Stimulated activated naive CD4-positive, alpha-beta T cell treated with Interleukin-2 at 50 U/mL for 16 hours (primary cell): Measurements from ENCODE around the gene OSBP2.

Experiments
- DNase-seq: peaks from one replicate; lab custom pipeline; 2025; lab: John Stamatoyannopoulos, UW

OSBP2 gene

GRCh38 chr22:30847583-30847982 lies 152.9 kb downstream of the OSBP2 start:
- DNase-seq: no peak

GRCh38 chr22:30855266-30855665 lies 160.6 kb downstream of the OSBP2 start:
- no peak for DNase-seq

- no peak for DNase-seq
These were observed 161.2 kb downstream of the OSBP2 start for GRCh38 chr22:30855677-30856518.

- no peak for DNase-seq
These were observed 162.2 kb downstream of the OSBP2 start for GRCh38 chr22:30856741-30857502.

DNA sequence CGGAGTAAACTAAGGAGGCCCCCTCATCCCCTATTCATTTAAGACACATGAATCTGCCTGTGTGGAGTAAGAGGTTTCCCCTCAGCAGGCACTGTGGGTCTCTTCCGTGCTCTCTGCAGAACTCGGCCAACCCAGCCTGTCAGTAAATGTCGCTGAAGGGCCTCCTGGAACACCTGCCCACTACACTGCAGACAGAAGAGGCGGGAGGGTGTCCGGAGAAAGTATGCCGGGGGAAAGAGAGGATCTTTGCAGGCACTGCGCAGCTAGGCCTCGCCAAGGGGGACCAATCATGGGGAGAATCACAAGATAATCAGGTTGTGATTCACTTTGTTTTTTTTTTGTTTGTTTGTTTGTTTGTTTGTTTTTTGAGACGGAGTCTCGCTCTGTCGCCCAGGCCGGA lies 163.1 kb downstream of the OSBP2 start:
- DNase-seq: no peak

DNA sequence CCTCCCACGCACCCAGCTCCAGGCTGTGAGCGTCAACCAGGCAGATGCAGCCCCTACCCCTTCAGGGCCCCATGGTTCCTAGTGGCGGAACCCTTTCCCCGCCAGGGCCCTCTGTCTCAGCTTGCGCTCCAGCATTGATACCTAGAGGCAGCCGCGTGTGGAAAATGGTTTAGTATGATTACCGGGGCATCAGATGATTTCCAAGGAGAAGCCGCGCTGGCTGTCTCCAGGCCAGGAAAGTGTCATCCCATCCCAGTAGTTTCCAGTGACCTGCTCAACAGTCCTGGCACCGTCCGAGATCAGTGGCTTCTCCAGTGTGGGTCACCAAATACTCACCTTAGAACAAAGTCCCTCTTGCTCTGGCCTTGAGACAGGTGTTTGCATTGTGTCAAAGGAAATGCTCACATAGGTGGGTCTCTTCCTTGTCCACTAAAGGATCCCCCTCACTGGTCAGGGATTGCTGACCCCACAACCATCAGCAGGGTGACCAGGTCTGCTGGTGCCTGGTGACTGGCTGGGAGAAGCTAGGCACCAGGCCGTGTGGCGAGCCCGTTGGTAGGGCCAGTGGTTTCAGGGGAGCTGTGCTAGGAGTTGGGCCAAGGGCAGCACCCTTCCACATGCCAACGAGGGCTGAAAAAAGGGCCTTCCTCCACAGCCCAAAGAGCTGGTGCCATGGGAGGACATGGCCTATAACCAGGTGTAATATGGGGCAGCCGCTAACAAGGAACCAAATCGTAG lies 164.5 kb downstream of the OSBP2 start:
- no peak for DNase-seq

GRCh38 chr22:30859714-30860095 lies 165.0 kb downstream of the OSBP2 start:
- no peak for DNase-seq

DNA sequence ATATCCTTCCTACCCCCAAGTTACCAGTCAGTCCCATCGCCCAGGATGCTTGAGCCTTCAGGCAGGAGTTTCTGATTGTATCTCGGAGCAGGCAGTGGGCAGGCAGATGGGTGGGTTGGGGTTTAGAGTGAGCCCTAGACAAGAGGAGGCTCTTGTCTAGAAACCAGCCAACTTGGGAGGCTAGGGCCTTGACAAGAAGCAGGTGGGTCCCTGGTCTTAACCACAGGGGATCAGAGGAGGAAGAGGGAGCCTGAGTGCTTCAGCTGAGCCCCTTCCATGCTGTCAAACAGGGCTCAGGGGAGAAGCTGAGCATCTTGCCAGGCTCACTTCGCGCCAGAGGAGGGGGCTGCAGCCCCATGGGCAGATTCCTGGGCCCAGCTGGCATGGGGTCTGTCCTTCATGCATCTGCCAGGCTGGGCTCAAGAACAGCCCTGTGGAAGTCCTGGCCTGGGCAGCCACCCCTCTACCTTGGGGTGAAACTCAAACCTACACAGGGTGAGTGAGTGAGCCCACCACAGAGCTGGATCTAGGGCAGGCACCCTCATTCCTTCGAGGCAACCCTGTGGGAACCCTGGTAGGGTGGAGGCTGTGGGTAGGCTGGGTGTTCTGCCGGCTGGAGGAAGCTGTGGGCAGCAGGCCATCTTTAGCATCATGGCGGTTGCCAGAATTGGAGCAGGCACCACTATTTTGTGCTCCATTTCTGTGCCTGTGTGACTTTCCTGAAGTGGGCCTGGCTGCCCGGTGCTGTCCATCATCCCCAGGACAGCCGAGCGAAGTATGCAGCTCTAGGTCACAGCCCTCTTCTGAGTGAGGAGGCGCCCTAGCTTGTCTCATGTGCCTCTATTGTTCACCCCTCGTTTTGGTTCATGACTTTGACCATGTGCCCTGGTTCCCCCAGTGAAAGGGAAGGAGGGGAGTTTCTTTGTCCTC lies 165.8 kb downstream of the OSBP2 start:
- no peak for DNase-seq

DNA sequence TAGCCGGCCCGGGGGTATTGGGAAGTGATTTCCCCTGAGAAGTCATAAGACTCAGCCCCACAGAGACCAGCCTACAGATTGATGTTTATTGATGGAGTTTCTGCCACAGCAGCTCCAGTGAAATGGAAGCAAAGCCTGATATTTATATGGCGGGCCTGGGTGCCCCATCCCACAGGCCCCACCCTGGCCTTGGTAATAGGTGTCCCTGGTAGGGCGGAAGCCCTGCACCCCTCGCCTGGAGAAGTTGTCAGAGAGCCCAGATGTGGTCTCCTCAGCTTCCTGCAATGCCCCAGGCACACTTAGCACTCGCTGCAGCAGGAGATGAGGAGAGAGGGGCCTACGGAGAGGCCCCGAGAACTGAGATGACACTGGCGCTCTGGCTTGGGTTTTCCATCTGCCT lies 166.5 kb downstream of the OSBP2 start:
- no peak for DNase-seq

- DNase-seq: no peak
These were observed 167.2 kb downstream of the OSBP2 start for GRCh38 chr22:30861688-30862552.

GRCh38 chr22:30863081-30863833 lies 168.6 kb downstream of the OSBP2 start:
- DNase-seq: no peak

GRCh38 chr22:30864441-30865420 lies 170.1 kb downstream of the OSBP2 start:
- no peak for DNase-seq

GRCh38 chr22:30865656-30866055 lies 171.0 kb downstream of the OSBP2 start:
- DNase-seq: no peak

DNA sequence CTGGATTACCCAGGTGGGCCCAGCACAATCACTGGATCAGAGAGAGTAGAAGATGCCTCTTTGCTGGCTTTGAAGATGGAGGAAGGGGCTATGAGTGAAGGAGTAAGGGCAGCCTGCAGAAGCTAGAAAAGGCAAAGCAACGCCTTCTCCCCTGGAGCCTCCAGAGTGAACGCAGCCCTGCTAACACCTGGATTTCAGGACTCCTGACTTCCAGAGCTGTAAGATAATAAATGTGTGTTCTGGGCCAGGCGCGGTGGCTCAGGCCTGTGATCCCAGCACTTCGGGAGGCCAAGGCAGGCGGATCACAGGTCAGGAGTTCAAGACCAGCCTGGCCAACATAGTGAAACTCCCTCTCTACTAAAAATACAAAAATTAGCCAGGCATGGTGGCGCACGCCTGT lies 171.5 kb downstream of the OSBP2 start:
- no peak for DNase-seq

DNA sequence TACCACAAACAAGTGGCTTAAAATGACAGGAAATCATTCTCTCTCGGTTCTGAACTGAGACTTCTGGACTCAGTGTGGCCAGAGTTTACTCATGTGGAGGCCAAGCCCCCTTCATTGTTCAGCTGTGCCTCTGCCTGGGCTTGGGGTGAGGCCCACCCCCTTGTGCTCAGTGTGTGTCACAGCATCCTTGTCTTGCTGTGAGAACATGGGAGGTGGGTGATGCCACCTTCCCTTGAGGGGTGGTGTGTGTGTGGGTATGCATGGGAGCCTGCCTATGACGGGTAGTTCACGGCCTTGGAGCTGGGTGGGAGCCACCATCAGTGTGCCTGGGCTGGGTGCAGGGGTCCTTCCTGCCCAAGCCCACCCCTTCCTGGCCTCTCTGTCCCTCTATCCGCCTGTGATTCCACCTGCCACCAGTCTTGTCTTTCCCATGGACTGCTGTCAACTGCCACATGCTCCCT lies 172.2 kb downstream of the OSBP2 start:
- DNase-seq: no peak

DNA sequence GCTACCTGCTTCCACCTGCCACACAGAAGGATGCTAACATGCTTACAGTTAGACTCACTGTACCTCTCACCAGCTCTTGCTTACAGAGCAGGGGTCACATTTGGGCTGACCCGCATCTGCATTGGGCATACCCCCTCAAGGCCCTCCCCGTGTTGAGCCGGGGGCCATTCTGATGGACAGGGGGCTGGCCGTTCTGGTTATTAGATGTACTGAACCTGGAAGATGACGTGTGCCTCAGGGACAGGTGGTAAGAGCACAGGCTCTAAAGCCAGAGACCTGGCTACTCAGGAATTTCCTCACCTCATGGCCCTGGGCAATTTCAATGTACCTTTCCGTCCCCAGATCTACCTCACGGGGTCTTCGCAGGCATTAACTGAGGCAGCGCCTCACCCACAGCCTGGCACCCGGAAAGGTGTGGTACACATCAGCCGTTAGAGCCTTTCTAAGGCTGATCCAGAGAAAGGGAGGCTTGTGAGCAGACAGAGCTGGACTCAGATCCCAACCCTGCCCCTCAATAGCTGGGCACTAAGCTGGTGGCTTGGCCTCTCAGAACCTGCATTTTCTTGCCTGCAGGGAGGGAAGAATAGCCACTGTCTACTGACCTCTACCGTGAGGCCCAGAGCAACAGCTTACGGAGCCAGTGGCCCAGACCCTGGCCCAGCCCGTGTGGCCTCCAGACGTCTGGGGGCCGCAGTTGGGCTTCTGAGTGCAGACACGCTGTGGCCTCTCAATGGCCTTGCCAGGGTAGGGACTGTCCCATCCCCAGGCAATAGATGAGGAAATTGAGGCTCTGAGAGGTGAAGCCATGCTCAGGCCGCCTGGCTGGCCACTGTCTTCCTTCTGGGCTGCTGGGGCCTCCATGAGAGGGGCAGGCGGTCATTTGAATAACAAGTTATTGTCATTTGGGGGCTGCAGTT lies 173.3 kb downstream of the OSBP2 start:
- DNase-seq: no peak

- DNase-seq: no peak
These were observed 174.2 kb downstream of the OSBP2 start for GRCh38 chr22:30868663-30869385.
